GM04503 (cell line): ENCODE data around the gene GPR61.

Experiments used
- DNase-seq: peaks from one replicate; pipeline ENCODE4 v3.0.0-alpha.2; 2012; ENCODE audit warnings: low read depth

The GPR61 gene

DNA sequence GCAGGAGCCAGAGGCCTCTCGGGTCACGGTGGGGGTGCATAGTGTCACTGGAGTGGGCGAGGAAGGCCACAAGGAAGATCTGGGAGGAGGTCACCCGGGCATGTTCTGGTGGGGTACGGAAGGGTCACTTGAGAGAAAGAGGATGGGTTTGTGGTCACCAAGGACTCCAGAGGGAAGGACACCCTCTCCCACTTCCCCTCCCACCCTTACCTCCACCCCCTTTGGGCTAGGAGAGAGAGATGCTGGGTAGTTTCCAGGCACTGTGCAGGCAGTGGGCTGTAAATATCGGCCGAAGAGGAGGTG, 30.8 kb upstream of the GPR61 start:
- no peak for DNase-seq

DNA sequence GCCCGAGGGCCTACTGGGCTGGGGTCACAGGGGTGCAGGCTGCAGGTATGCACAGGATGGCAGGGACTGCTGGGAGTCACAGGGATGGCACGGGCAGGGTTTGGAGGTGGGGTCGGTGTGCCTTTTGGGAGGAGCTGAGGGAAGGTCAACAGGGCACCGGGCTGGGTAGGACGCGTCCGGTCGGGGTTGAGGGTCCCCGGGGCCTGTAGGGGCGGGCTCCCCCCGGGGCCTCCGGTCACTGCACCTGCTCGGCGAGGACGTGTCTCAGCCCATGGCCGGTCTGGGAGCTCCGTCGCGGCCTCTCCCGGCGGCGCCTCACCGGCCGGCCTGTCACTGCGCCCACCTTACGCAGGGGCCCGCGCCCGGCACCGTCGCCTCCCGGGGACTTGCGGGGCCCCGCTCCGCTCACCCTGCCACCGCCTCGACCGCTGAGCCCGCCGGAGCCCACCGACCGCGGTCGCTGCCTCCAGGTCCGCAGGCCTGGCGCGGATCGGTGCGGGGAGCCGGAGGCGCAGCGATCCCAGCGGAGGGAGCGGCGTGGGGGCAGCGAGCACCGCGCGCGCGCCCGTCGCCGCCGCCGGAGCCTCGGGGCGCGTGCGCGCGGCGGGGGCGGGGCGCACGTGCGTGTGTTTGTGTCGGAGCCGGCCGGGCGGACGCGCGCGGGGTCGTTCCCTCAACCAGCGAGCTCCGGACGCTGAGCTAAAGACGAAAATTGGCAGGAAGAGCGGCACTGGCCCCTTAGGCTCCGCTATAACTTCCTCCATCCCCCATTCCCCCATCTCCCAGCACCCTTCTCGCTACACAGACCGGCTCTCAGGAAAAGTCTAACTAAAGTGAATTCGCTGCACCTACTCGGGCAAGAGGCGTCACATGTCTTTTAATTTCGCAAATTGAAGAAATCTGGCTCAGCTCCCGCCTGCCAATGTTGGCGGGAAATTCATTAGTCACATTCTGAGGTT, 30.2 kb upstream of the GPR61 start, which contains the start of gene AMIGO1:
Gene AMIGO1, minus strand, starts transcription at position 552 of the 959 bp plus-strand sequence. CDS start 815 bp downstream, outside the sequence.
- DNase-seq, result no peak

DNA sequence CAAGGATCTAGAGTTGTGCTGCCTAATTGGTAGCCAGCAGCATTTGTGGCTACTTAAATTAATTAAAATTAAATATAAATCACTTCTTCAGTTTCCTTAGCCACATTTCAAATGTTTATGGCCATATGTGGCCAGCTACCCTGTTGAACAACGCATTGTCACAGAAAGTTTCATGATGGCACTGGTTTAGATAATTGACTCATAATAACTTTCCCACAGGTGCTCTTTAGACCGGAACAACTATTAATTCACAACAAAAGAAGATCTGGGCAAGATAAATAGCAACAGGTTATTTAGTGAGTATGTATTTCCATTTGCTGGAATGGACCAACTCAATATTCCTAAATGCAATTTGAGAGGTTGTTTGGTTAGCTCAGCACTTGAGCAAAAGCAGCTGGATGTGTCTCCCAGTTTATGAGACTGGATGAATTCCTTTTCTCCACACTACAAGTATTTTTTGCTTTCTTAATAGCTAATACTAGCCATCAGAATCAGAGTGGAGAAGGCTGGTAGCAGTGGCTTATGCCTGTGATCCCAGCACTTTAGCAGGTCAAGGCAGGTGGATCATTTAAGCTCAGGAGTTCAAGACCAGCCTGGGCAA, 26.5 kb upstream of the GPR61 start:
- DNase-seq, result no peak

DNA sequence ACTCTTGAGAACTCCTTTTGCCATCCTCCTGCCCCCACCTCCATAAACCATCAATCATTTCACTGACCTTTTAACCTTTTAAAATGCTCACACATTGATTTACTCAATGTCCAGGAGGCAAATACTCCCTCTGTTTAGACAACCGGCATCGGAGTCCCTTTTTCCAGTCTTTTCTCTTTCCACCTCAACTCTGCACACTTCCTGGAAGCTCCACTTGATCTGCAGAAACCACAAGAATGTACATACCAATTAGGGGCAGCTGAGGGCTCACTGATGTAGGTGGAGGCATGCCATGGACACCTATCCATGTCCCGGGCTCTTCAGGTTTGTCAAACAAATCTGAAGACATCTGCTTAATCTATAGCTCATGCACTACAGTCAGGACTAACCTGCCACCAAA, 24.8 kb upstream of the GPR61 start:
- no peak for DNase-seq

DNA sequence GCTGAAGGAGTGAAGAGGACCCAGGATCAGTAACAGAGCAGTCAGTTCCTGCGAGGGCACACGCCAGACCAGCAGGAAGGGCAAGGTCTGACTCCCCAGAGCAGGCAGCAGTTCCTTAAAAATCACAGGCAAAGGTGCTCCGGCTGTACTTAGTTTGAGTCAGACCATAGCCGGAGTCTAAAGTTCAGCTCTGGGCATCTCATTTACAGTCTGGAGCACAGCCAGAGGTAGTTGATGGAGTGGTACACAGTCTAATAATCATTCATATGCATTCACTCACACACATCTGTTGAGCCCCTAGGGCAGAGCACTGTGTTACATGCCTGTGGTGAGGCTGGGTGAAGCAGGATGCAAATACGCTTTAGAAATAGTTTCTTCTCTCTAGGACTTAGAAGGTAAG, 22.8 kb upstream of the GPR61 start:
- DNase-seq, result no peak

DNA sequence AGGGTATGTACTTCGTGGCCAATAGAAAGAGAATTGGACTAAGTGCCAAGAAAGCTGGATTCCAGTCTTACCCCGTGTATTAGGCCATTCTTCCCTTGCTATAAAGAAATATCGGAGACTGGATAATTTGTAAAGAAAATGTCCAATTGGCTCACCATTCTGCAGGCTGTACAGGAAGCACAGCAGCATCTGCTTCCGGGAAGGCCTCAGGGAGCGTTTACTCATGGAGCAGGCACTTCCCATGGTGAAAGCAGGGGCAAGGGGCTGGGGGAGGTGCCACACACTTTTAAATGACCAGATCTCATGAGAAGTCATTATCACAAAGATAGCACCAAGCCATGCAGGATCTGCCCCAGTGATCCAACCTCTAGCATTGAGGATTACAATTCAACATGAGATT, 22.3 kb upstream of the GPR61 start:
- no peak for DNase-seq

DNA sequence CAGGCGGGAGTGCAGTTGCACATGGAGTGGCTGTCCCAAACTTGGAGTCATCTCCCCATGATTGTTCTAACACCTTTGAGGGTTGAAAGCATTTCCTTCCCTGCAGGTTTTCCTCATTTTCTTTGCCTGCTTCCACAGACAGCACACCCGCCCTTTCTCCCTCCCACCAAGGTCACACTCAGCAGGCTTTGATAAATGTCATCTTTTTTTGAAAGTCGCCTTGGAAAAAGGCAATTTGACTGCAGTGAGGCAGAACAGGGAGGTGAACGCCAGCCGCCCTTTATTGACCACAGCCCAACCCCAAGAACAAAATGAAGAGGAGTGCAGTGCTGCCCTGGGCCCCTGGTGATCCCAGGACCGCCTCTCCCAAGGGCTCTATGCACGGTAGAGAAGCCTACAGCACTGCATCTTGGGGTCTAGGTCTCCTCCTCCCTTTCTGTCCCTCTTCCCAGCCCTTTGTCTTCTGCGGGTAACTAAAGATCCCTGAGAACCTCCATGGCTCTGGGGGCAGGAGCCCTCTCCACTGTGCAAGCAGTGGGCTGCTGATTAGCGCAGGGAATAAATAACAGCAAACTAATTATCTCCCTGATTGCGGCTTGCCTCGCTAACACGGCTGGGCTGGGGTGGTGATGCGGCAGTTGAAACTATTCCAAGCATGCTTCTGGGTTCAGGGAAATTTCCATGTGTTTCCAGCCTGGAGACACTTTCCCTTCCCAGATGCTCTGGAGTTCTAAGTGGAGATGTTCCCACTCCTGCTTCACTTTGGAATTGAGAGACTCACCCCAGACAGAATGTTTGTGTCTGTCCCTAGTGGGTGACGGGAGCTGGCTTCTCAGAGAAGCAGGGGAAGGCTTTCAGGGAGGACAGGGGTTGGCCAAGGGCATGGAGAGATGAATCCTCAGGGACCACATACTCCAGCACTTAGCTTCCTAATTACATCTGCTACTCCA, 18.4 kb upstream of the GPR61 start:
- no peak for DNase-seq

DNA sequence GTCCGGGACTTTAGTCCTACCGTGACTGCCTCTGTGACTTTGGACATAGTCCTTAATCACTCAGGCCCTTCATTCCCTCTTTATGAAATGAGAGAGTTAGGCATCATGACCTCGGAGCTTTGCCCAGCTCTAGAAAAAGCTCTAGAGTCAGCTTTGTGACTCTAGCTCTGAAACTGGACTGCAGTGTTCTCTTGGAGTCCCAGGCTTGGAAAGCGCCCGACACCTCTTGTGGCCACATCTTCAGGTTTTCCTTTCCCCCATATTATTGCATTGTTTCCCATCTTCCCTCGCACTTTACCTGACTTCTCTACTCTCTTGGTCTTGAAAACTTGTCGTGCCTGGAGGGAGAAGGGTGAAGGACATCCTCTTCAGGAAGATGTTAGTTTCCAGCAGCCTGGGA, 17.6 kb upstream of the GPR61 start:
- no peak for DNase-seq

DNA sequence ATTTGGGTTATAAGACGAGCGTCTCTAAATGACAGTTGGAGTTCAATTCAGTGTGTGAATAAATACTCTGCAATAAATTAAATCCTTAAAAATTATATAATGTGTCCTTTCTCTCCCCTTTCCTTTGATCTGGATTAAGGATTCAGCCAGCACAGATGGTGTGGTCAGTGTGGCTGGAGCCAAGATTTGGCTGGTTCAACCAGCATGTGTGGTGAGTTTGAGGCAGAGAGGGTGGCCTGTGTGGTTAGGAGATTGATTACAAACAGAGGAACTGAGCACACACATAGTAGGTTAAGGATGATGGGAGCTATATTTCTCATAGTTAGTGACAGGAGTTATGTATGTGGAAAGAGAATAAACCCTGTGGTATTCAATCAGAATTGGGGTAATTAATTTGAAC, 16.0 kb upstream of the GPR61 start:
- DNase-seq, result no peak

DNA sequence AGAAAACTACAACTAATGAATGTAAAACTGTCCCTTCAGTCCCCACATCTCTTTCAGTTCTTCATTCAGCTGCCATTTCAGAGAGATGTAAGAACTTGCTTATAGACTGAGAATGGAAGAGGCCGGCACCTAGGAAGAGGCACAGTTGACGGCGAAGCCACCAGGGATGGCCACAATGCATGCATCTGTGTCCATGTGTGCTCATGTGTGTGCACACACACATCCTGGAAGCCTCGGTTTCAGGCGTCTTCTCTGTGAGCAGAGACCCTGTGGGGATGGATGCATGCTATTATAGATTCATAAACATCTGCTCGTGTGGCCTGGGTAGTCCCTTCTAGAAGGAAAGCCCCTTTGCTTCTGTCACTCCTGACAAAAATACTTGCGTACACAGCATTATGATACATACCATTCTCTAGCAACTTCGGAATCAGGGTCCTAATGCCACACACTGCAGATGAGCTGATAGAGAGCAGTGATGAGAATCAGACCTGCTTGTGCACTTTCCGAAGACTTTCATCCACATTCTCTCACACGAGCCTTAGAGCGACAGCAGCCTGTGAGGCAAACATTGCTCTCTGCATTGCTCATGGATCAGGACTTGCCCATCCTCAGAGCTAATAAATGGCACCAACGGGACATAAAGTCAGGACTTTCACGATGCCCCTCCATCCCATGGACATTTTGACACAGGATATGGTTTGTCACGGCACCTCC, 12.4 kb upstream of the GPR61 start:
- DNase-seq, result no peak

DNA sequence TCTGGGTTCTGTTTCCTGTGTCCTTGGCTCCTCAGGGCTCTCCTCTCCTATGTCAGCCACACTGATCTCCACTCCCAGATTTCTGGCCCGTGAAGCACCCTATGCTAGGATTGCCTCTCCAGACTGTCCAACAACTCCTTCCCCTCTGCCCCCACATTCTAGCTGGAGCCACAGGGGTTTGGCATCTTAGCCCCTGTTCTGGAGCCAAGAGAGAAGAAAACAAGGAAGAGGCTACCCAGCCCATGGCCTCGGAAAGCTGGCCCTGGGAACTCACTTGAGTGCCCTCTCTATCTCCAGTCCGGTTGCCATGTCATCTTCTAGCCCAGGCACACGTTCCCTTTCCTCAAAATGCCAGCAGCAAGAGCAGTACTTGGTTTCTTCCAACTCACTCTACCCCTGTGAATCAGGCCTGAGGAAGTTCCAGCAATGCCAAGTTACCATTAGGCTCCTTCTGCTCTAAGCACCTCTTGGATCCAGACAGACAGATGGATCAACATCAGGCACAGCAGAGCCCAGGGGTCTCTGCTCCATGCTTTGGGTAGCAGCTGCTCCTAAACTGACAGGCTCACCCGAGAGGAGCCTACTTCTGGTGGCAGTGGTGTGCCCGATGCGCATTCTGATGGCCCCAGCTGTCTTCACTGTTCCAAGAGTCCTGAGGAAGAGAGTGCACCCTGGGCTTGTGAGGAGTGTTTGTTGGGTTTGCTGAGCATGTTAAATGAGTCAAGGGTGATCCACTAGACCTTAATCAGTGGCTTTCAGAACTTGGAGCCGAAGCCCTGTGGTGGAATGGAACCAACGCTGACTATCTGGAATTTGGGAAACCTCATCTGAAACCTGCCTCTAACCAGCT, 11.6 kb upstream of the GPR61 start:
- DNase-seq, result no peak

DNA sequence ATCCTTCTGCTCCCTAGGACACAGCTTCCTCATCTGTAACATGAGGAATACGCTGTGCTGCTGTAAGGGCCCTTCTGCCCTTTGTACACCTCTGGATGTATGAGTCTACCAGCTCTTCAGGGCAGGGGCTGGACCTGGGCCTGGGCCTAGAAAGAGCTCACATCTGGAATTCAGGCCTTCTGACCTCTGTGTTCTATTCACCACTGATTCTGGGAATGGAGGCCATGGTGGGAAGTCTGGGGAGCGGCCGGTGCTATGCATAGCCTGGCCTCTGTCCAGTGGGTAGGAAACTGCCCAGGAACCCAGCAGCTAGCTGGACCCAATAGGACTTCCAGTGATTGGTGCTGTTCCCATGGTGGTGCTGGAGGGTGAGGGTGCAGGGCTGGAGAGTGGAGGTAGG, 11.0 kb upstream of the GPR61 start:
- DNase-seq, result no peak

DNA sequence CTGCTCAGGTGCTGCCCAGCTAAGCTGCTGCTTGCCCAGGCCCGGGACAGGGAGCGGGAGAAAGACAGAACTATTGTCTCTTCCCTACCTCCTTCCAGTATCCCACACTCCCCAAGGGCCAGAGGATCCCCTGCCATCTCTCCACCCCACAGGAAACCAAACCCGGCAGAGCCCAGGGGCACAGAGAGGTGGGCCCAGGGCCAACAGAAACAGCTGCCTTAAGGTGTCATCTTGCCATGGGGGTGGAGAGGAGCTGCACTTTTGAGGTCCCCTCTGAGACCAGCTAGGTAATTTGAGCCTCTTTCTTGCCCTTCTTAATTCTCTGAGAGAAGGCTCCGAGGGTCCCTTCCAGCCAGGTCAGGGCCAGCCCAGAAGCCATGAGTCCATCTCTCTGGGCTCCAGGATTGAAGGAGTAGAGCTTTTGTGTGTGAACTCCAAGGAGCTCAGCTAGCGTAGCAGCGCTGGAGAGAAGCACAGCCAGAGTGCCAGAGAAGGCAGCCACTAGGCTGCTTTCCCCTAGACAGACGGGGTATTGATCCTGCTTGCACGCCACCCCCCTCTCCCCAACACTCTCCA, 9.7 kb upstream of the GPR61 start:
- DNase-seq, result no peak

DNA sequence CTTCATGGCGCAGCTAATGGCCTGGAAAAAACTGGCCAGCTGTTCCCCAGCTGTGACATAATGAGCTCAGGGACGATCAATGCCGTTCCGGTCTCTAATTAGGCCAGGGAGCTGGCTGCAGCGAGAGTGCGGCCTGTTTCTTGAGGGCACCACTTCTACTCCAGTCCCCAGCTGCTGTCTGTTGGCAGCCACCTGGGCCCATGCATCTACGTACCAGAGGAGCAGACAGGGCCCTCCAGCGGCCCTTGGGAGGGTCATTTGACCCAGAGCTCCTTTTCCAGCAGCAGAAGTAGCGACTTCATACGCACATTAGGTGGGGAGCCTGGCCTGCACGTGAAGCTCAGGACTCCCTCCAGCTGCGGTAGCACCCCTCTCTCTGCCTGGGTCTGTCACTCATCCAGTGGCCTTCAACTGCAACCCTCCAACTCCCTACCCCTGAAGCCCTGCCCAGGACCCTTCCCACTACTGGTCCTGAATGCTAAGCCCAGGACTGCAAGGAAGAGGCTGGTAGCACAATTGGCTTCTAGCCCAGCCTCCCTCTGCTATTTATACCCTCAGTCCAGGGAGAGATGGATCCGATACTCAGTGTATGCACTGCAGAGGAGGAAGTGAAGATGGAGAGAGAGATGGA, 9.1 kb upstream of the GPR61 start:
- DNase-seq, result no peak

DNA sequence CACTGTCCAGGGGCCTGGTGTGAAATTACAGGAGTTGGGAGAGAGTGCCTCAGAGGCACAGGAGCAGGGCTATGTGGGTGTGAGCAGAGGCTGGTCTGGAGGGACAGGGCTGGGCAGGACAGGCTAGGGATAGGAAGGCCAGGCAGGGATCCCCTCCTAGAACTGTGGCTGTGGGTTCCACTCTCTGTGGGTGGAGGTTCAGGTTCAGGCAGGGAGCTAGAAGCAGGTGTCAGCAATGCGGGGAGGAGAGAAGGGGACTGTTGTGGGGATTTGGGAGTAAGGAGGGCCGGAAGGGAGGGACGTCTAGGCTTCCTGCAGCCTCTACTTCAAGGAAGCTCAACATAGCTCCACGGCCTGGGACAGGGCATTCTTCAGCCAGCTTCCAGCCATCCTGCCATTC, 8.3 kb upstream of the GPR61 start:
- DNase-seq, result no peak

DNA sequence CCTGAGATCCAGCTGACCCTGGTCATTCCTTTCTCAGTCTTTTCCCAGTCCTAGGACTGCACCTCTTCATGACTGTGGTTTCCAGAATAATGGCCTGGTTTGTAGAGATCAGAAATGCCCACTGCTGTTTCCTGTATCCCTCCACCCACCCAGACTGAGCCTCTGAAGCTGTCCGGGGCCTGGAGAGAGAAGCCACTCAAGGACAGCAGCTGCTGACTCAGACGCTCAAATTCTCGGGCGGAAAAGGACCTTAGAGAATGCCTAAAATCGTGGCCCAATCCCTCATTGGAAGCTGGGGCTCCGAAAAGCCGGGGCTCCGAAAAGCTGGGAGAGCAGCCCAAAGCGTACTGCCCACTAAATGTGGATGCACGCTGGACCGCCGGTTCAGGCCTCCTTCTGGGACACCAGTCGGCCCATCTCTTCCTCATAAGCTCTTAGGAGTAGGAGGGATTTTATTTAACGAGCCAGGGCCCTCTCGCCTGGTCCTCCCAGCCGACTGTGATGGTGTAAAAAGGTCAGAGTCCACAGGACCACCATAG, 7.8 kb upstream of the GPR61 start:
- DNase-seq, result no peak

DNA sequence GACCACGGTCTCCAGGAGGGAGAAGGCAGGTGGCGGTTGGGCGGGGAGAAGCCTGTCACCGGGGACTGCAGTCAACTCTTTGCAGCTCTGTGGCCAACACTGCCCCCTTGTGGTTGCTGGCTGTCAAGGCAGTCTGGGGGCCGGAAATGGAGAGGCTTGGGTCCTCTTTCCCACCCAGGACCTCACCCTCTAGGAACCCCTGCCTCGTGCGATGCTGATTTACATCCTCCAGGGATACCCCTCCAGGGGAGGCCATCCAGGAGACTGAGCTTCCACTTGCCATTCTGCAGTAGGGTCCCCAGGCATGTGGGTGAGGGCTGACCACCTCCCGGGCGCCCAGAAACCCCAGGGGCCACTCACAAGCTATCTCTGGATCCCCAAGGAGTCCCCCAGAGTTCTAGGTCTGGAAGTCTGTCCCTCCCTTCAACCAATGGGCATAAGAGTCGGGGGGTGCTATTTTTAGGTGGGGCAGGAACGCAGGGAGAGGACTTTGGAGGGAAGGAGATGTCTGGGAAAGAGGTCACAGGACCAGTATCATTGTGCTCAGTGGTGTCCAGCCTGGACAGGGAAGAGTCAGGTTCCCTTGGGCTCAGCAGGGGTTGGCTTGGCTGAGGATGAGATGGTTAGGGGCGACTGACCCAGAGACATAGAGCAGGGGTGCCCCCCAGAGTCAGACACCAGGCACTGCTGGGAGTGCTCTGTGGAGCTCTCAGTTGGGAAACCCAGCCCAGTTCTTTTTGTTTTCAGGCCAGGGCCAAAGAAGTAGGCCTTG, 7.1 kb upstream of the GPR61 start:
- no peak for DNase-seq

DNA sequence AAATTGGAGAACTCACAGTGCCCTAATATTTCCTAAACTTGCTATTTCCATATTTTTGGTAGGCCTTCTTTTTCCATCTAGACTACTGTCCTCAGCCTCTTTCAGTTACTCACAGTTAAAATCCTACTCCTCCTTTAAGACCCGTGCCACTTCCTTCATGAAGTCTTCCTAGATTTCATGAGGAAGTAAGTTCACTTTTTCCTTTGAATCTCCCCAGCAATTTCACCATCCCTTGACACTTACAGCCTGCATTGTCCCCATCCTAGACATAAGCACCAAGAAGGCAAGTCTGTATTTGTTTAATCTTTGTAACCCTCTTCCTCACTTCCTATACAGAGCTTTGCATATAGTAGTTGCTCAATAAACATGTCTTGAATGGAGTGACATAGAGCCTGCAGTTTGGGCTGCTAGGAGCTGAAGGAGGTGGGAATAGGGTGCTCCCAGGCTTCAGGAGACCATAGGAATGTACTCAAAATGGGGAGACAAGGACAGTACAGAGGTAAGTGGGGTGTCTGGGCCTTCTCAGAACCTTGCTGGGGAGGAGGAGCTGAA, 5.3 kb upstream of the GPR61 start:
- DNase-seq, result no peak

DNA sequence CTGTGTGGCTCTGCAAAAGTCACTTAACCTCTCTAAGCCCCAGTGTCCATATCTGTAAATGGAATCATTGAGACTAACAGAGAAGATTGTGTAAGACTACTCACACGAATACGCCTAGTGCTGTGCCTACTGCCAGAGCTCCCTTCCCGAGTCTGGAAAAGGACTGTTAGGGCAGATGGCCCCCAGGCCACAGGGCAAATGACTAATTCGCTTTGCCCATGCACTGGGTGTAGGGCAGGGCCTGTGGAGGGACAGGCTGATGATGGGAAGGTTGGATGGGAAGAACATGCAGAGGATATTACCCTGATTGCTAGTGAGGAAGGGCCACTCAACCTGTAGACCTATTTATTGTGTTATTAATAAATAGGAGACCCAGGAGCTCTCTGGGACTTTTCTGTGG, 4.2 kb upstream of the GPR61 start:
- no peak for DNase-seq
